HEK293 (cell line): ENCODE measurements around the gene ZNF410.

ENCODE experiments used
- BCL11B ChIP-seq: fragments of 450-650 bp; formaldehyde crosslinking; IDR thresholded peaks from 2 replicates; pipeline ENCODE4 v1.5.1; 2016; ENCODE audit warnings: low read depth, missing biosample characterization, missing genetic modification characterization
- EGR2 ChIP-seq: fragments of 450-650 bp; formaldehyde crosslinking; IDR thresholded peaks from 2 replicates; pipeline ENCODE4 v1.5.1; 2016; ENCODE audit warnings: low read depth, missing biosample characterization, missing genetic modification characterization
- GFI1B ChIP-seq: fragments of 450-650 bp; formaldehyde crosslinking; IDR thresholded peaks from 2 replicates; pipeline ENCODE4 v1.5.1; 2016; ENCODE audit warnings: missing biosample characterization, missing genetic modification characterization
- GLI2 ChIP-seq: fragments of 450-650 bp; formaldehyde crosslinking; IDR thresholded peaks from 2 replicates; pipeline ENCODE4; 2017; ENCODE audit warnings: missing biosample characterization, missing genetic modification characterization, low read depth, borderline replicate concordance
- GLIS1 ChIP-seq: fragments of 450-650 bp; formaldehyde crosslinking; IDR thresholded peaks from 2 replicates; pipeline ENCODE4 v1.5.1; 2016; ENCODE audit warnings: missing biosample characterization, missing genetic modification characterization
- RBAK ChIP-seq: fragments of 450-650 bp; formaldehyde crosslinking; IDR thresholded peaks from 2 replicates; pipeline ENCODE4 v1.5.1; 2016; ENCODE audit warnings: missing biosample characterization, missing genetic modification characterization
- ZBTB48 ChIP-seq: fragments of 450-650 bp; formaldehyde crosslinking; IDR thresholded peaks from 2 replicates; pipeline ENCODE4 v1.5.1; 2016; ENCODE audit warnings: missing biosample characterization, missing genetic modification characterization
- ZFP69B ChIP-seq: fragments of 450-650 bp; formaldehyde crosslinking; IDR thresholded peaks from 2 replicates; pipeline ENCODE4 v1.5.1; 2016; ENCODE audit warnings: missing biosample characterization, missing genetic modification characterization
- ZNF140 ChIP-seq: fragments of 450-650 bp; formaldehyde crosslinking; IDR thresholded peaks from 2 replicates; pipeline ENCODE4 v1.5.1; 2016; ENCODE audit warnings: missing biosample characterization, missing genetic modification characterization
- ZNF16 ChIP-seq: fragments of 450-650 bp; formaldehyde crosslinking; IDR thresholded peaks from 2 replicates; pipeline ENCODE4 v1.5.1; 2016; ENCODE audit warnings: low read depth, missing biosample characterization, missing genetic modification characterization
- ZNF184 ChIP-seq: fragments of 450-650 bp; IDR thresholded peaks from 2 replicates; pipeline ENCODE4 v1.5.1; 2018; ENCODE audit warnings: missing biosample characterization, mild to moderate bottlenecking, missing genetic modification characterization
- ZNF266 ChIP-seq: fragments of 450-650 bp; formaldehyde crosslinking; IDR thresholded peaks from 2 replicates; pipeline ENCODE4 v1.5.1; 2016; ENCODE audit warnings: missing biosample characterization, missing genetic modification characterization, low read depth
- ZNF391 ChIP-seq: fragments of 450-650 bp; formaldehyde crosslinking; IDR thresholded peaks from 2 replicates; pipeline ENCODE4 v1.5.1; 2016; ENCODE audit warnings: low read depth, missing biosample characterization, missing genetic modification characterization, borderline replicate concordance
- ZNF394 ChIP-seq: fragments of 450-650 bp; formaldehyde crosslinking; IDR thresholded peaks from 2 replicates; pipeline ENCODE4 v1.5.1; 2016; ENCODE audit warnings: missing biosample characterization, missing genetic modification characterization, mild to moderate bottlenecking, moderate library complexity, borderline replicate concordance
- ZNF473 ChIP-seq: fragments of 450-650 bp; formaldehyde crosslinking; IDR thresholded peaks from 2 replicates; pipeline ENCODE4 v1.5.1; 2017; ENCODE audit warnings: missing biosample characterization, missing genetic modification characterization
- ZNF555 ChIP-seq: fragments of 450-650 bp; formaldehyde crosslinking; conservative IDR thresholded peaks from 2 replicates; pipeline ENCODE4 v1.5.1; 2017; ENCODE audit warnings: missing biosample characterization, mild to moderate bottlenecking, missing genetic modification characterization, inconsistent platforms
- ZNF600 ChIP-seq: fragments of 450-650 bp; formaldehyde crosslinking; IDR thresholded peaks from 2 replicates; pipeline ENCODE4 v1.5.1; 2016; ENCODE audit warnings: missing biosample characterization, missing genetic modification characterization
- ZNF623 ChIP-seq: fragments of 450-650 bp; formaldehyde crosslinking; IDR thresholded peaks from 2 replicates; pipeline ENCODE4 v1.5.1; 2016; ENCODE audit warnings: missing biosample characterization, missing genetic modification characterization
- ZNF624 ChIP-seq: fragments of 450-650 bp; formaldehyde crosslinking; IDR thresholded peaks from 2 replicates; pipeline ENCODE4 v1.5.1; 2017; ENCODE audit warnings: missing biosample characterization, missing genetic modification characterization
- ZNF626 ChIP-seq: fragments of 450-650 bp; sonication (Bioruptor Pico); formaldehyde crosslinking; IDR thresholded peaks from 2 replicates; pipeline ENCODE4 v1.5.1; 2018; ENCODE audit warnings: missing biosample characterization, missing genetic modification characterization, inconsistent platforms
- ZNF677 ChIP-seq: fragments of 450-650 bp; IDR thresholded peaks from 2 replicates; pipeline ENCODE4 v1.5.0; 2018; ENCODE audit warnings: missing biosample characterization, mild to moderate bottlenecking, missing genetic modification characterization, moderate library complexity
- ZNF701 ChIP-seq: fragments of 450-650 bp; formaldehyde crosslinking; IDR thresholded peaks from 2 replicates; pipeline ENCODE4 v1.5.1; 2016; ENCODE audit warnings: missing biosample characterization, missing genetic modification characterization
- ZNF747 ChIP-seq: fragments of 450-650 bp; formaldehyde crosslinking; IDR thresholded peaks from 2 replicates; pipeline ENCODE4 v1.5.1; 2016; ENCODE audit warnings: missing biosample characterization, missing genetic modification characterization
- ZNF777 ChIP-seq: fragments of 450-650 bp; formaldehyde crosslinking; IDR thresholded peaks from 2 replicates; pipeline ENCODE4 v1.5.1; 2017; ENCODE audit warnings: missing biosample characterization, missing genetic modification characterization, borderline replicate concordance
- ZNF785 ChIP-seq: fragments of 450-650 bp; formaldehyde crosslinking; IDR thresholded peaks from 2 replicates; pipeline ENCODE4 v1.5.1; 2016; ENCODE audit warnings: missing biosample characterization, missing genetic modification characterization
- TF ChIP-seq, protein P1 (sequence below): fragments of 450-650 bp; formaldehyde crosslinking; IDR thresholded peaks from 2 replicates; pipeline ENCODE4 v1.5.1; 2016; ENCODE audit warnings: missing biosample characterization, missing genetic modification characterization
- TF ChIP-seq, protein P2 (sequence below): sonication (generic); formaldehyde crosslinking; IDR thresholded peaks from 2 replicates; pipeline ENCODE4 v1.8.1; 2022; ENCODE audit warnings: mild to moderate bottlenecking, moderate library complexity, missing genetic modification reagents
- TF ChIP-seq, protein P3 (sequence below): fragments of 450-650 bp; formaldehyde crosslinking; IDR thresholded peaks from 2 replicates; pipeline ENCODE4 v1.5.1; 2016; ENCODE audit warnings: missing biosample characterization, missing genetic modification characterization
- TF ChIP-seq, protein P4 (sequence below): fragments of 450-650 bp; formaldehyde crosslinking; IDR thresholded peaks from 2 replicates; pipeline ENCODE4 v1.5.1; 2016; ENCODE audit warnings: missing biosample characterization, missing genetic modification characterization
- TF ChIP-seq, protein P5 (sequence below): fragments of 450-650 bp; formaldehyde crosslinking; IDR thresholded peaks from 2 replicates; pipeline ENCODE4 v1.5.1; 2016; ENCODE audit warnings: missing biosample characterization, missing genetic modification characterization

Gene ZNF410

DNA sequence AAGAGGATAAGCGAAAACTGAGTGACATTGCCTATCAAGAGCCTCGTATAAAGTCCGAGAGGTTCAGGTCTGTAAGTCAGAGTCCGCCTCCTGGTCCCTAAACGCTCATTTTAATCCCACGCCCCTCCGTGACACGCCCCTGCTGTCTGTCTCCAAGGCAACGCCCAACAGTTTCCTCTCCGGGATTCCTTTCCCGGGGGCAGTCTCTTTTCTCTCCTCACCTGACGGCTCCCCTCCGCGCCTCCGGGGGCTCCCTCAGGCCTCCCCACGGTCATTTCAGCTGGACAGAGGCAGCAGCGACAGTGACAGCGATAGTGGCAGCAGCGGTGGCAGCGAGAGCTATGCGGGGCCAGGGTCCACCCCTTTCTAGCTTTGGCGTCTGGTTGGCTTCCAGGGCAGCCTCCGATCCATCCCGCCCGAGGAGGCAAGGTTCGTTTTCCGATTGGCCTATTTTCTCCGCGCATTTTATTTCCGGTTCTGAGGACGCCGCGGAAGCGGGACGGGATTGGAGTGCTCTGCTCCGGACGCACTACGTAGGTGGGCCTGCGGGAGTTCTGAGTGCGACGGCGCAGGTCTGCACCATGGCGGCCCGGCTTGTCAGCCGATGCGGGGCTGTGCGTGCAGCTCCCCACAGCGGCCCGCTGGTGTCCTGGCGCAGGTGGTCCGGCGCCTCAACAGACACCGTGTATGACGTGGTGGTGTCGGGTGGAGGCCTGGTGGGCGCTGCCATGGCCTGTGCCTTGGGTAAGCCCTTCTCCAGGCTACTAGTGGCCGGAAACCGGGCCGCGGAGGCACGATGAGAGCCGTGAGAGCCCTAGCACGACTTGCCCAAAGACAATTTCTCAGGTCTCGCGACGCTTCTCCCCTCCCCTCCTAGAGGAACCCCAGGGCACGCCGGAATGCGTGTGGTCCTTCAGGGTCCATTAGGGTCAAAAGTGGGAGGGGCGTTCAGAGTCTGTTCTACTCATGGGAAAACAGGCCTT is 63.4 kb downstream of the ZNF410 start, which contains the start of the genes COQ6 and FAM161B (continued):
- TF ChIP-seq EGR2 (tag by site-specific recombination) (0 out of 2 replicates have a peak, but pooled peaks have one; percentile 7), ZNF184 (tag by site-specific recombination) (no peak), ZNF16 (tag by site-specific recombination) (no peak), ZNF623 (tag by site-specific recombination) (no peak), ZNF677 (no peak), ZNF777 (no peak), GLI2 (tag by site-specific recombination) (no peak), ZNF391 (tag by site-specific recombination) (no peak), ZBTB48 (tag by site-specific recombination) (peak; percentile 62), ZNF624 (tag by site-specific recombination) (no peak), ZNF394 (tag by site-specific recombination) (peak; percentile 29; the same call in 1 of the 2 replicates), ZNF600 (tag by site-specific recombination) (peak; percentile 93), RBAK (tag by site-specific recombination) (no peak), ZNF555 (tag by site-specific recombination) (no peak), GFI1B (tag by site-specific recombination) (no peak), ZNF626 (no peak), GLIS1 (peak; percentile 50; the same call in 1 of the 2 replicates), ZNF140 (tag by site-specific recombination) (no peak), ZNF266 (tag by site-specific recombination) (no peak), BCL11B (tag by site-specific recombination) (no peak; the same call in 1 of the 2 replicates), ZNF473 (tag by site-specific recombination) (no peak), ZFP69B (tag by site-specific recombination) (peak; percentile 54; the same call in 1 of the 2 replicates), ZNF785 (tag by site-specific recombination) (no peak), ZNF701 (tag by site-specific recombination) (no peak), ZNF747 (no peak)
- TF ChIP-seq, protein P1, sequence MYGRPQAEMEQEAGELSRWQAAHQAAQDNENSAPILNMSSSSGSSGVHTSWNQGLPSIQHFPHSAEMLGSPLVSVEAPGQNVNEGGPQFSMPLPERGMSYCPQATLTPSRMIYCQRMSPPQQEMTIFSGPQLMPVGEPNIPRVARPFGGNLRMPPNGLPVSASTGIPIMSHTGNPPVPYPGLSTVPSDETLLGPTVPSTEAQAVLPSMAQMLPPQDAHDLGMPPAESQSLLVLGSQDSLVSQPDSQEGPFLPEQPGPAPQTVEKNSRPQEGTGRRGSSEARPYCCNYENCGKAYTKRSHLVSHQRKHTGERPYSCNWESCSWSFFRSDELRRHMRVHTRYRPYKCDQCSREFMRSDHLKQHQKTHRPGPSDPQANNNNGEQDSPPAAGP (tag by site-specific recombination): peak; percentile 68; the same call in 1 of the 2 replicates
- TF ChIP-seq, protein P2, sequence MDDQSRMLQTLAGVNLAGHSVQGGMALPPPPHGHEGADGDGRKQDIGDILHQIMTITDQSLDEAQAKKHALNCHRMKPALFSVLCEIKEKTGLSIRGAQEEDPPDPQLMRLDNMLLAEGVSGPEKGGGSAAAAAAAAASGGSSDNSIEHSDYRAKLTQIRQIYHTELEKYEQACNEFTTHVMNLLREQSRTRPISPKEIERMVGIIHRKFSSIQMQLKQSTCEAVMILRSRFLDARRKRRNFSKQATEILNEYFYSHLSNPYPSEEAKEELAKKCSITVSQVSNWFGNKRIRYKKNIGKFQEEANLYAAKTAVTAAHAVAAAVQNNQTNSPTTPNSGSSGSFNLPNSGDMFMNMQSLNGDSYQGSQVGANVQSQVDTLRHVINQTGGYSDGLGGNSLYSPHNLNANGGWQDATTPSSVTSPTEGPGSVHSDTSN (CRISPR knock-in tag): no peak
- TF ChIP-seq, protein P3, sequence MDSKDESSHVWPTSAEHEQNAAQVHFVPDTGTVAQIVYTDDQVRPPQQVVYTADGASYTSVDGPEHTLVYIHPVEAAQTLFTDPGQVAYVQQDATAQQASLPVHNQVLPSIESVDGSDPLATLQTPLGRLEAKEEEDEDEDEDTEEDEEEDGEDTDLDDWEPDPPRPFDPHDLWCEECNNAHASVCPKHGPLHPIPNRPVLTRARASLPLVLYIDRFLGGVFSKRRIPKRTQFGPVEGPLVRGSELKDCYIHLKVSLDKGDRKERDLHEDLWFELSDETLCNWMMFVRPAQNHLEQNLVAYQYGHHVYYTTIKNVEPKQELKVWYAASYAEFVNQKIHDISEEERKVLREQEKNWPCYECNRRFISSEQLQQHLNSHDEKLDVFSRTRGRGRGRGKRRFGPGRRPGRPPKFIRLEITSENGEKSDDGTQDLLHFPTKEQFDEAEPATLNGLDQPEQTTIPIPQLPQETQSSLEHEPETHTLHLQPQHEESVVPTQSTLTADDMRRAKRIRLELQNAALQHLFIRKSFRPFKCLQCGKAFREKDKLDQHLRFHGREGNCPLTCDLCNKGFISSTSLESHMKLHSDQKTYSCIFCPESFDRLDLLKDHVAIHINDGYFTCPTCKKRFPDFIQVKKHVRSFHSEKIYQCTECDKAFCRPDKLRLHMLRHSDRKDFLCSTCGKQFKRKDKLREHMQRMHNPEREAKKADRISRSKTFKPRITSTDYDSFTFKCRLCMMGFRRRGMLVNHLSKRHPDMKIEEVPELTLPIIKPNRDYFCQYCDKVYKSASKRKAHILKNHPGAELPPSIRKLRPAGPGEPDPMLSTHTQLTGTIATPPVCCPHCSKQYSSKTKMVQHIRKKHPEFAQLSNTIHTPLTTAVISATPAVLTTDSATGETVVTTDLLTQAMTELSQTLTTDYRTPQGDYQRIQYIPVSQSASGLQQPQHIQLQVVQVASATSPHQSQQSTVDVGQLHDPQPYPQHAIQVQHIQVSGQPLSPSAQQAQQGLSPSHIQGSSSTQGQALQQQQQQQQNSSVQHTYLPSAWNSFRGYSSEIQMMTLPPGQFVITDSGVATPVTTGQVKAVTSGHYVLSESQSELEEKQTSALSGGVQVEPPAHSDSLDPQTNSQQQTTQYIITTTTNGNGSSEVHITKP (tag by site-specific recombination): peak; percentile 97
- TF ChIP-seq, protein P4, sequence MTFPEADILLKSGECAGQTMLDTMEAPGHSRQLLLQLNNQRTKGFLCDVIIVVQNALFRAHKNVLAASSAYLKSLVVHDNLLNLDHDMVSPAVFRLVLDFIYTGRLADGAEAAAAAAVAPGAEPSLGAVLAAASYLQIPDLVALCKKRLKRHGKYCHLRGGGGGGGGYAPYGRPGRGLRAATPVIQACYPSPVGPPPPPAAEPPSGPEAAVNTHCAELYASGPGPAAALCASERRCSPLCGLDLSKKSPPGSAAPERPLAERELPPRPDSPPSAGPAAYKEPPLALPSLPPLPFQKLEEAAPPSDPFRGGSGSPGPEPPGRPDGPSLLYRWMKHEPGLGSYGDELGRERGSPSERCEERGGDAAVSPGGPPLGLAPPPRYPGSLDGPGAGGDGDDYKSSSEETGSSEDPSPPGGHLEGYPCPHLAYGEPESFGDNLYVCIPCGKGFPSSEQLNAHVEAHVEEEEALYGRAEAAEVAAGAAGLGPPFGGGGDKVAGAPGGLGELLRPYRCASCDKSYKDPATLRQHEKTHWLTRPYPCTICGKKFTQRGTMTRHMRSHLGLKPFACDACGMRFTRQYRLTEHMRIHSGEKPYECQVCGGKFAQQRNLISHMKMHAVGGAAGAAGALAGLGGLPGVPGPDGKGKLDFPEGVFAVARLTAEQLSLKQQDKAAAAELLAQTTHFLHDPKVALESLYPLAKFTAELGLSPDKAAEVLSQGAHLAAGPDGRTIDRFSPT (tag by site-specific recombination): no peak
- TF ChIP-seq, protein P5, sequence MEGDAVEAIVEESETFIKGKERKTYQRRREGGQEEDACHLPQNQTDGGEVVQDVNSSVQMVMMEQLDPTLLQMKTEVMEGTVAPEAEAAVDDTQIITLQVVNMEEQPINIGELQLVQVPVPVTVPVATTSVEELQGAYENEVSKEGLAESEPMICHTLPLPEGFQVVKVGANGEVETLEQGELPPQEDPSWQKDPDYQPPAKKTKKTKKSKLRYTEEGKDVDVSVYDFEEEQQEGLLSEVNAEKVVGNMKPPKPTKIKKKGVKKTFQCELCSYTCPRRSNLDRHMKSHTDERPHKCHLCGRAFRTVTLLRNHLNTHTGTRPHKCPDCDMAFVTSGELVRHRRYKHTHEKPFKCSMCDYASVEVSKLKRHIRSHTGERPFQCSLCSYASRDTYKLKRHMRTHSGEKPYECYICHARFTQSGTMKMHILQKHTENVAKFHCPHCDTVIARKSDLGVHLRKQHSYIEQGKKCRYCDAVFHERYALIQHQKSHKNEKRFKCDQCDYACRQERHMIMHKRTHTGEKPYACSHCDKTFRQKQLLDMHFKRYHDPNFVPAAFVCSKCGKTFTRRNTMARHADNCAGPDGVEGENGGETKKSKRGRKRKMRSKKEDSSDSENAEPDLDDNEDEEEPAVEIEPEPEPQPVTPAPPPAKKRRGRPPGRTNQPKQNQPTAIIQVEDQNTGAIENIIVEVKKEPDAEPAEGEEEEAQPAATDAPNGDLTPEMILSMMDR (tag by site-specific recombination): peak; percentile 54; the same call in 1 of the 2 replicates
